Spleen (tissue), 7 donors: ENCODE data around the gene LRRC7.

ENCODE experiments used
- CTCF ChIP-seq, 11 experiments: fragments of 200-600 bp in 7 of 11; fragments of 450-650 bp in 4 of 11; sonication (generic) in 4 of 11; IDR thresholded peaks in 8 of 11; conservative IDR thresholded peaks in 3 of 11; 1 replicate in 7 of 11; 2 replicates in 4 of 11; pipeline versions ENCODE4 v1.4.0 to v1.8.0; 2016 to 2021; ENCODE audit warnings: antibody characterized with exemption in 11 of 11, inconsistent platforms in 4 of 11, mild to moderate bottlenecking in 1 of 11
- POLR2A ChIP-seq, 3 donors: fragments of 450-650 bp; IDR thresholded peaks; one replicate each; pipeline ENCODE4 v1.5.1; 2017; ENCODE audit warnings: antibody characterized with exemption in 3 of 3, mild to moderate bottlenecking in 1 of 3
- POLR2AphosphoS5 ChIP-seq, 3 donors: sonication (generic); formaldehyde crosslinking; IDR thresholded peaks; one replicate each; pipeline ENCODE4 v1.5.1; 2017; ENCODE audit warnings: antibody characterized with exemption in 3 of 3
- donor health status: DM: no; HTN: no; CAD: no; lungs with moderate emphysema.
- donor health status: DM: no; HTN: no; CAD: no.
- donor health status: DM: no; HTN: no; CAD: no.

GRCh38 chr1:69572921-69573320 is 5.2 kb downstream of the LRRC7 start:
- TF ChIP-seq POLR2AphosphoS5 (IDR thresholded peaks at IDR 0.05) (no peak), CTCF (IDR thresholded peaks at IDR 0.05 in 8 of 11, conservative IDR thresholded peaks at IDR 0.05 in 3 of 11) (no peak), POLR2A (IDR thresholded peaks at IDR 0.05) (no peak)
